GM18868 (cell line): Measurements from ENCODE around the gene AMFR.
"Not testable (repeated sequence)": the region's sequence is repeated elsewhere in the genome, so short reads cannot be mapped to it uniquely, and the experiment has no call there.

Experiments used
- ATAC-seq: cut with Tn5 transposase; IDR thresholded peaks from one replicate; pipeline ENCODE4 v1.9.1; 2021; ENCODE audit warnings: mild to moderate bottlenecking, moderate library complexity; ENCODE audit not compliant: unreplicated experiment

AMFR gene

DNA sequence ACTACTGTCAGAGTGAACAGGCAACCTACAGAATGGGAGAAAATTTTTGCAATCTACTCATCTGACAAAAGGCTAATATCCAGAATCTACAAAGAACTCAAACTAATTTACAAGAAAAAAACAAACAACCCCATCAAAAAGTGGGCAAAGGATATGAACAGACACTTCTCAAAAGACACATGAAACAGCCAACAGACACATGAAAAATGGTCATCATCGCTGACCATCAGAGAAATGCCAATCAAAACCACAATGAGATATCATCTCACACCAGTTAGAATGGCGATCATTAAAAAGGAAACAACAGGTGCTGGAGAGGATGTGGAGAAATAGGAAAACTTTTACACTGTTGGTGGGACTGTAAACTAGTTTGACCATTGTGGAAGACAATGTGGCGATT, 28.6 kb downstream of the AMFR start:
- ATAC-seq: not testable (repeated sequence)

DNA sequence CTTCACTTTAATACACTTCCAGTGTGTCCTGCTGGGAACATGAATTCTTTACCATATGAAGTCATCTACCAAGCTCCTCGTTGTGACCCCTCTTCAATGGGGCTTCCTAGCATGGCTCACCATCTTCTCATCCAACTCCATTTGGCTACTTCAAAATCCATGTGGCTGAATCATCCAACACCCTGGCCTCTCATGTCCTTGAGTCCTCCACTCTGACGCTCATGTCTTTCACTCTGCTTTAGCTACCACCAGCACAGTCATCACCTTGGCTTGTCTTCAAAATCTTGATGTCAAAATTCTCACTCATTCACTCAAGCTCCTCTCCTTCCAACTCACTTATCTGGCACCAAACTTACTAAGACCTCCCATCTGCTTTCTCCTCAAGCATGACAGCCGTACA, 35.8 kb downstream of the AMFR start:
- ATAC-seq: no peak

DNA sequence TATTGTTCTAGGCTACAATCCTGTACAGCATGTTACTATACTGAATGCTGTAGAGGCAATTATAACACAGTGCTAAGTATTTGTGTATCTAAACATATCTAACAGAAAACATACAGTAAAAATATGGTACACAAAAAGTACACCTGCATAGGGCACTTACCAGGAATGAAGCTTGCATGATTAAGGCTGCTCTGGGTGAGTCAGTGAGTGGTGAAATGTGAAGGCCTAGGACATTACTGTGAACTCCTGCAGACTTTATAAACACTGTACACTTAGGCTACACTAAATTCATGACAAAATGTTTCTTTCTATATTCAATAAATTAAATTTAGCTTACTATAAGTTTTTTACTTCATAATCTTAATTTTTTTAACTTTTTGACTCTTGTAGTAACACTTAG, 37.1 kb downstream of the AMFR start:
- no peak for ATAC-seq

DNA sequence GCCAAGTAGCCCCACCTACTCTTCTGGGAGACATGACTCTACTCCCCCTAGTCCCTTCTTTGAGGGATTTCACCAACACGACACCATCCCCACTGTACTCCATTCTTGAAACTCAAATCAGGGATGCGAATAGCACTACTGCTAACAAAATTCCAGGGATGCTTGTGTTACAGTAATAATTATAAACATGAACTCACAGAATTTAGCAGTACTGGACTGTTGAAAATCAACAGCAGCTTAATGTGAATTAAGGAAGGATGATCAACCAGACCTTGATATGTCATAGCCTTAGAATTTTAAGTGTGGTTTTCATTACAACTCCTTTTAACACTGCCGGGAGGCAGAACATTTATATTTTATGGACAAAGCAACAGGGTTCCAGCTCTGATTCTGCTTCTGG, 37.9 kb downstream of the AMFR start:
- no peak for ATAC-seq

DNA sequence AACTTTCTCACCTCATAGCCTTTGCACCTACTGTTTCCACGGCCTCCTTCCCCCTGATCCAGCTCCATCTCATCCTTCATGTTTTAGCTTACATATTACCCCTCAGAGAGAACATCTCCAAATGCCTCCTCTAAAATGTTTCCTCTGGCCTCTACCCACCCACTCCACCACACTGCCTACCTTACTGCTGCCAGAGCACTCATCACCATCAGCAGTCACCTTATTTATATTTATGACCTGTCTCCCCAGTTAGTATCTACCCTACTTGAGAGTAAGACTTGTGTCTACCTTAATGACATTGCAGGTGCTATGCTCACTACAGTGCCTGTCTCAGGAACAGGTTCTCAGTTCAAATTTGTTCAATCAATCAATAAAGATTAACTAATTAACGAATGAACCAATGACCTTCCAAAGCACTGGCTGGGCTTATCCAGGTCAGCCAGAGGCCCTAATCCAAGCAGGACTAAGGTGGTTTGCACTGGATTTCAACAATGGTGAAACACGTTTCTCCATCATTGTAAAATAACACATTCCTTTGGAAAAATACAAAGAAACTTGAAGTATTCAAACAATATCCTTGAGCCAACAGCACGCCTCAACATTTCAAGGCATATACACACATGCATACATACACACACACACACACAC, 41.1 kb downstream of the AMFR start:
- ATAC-seq: no peak

DNA sequence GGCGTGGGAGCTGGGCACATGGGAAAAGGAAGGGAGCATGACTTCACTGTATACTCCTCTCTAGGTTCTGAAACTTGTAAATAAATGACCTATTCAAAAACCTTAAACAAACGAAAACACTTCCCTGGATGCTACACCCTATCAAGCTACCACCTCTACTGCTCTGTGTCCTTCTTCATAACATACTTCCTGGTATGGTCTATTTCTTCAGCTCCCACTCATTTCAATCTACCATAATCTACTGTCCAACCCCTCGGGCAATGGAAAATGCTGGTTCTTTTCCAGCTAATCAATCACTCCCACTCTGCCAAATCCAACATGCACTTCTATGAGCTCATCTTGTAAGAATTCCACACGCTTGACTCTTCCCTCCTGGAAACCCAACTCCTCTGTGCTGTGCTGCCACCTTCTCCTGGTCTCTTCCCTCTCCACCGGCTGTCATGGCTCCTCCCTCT, 42.4 kb downstream of the AMFR start:
- no peak for ATAC-seq

DNA sequence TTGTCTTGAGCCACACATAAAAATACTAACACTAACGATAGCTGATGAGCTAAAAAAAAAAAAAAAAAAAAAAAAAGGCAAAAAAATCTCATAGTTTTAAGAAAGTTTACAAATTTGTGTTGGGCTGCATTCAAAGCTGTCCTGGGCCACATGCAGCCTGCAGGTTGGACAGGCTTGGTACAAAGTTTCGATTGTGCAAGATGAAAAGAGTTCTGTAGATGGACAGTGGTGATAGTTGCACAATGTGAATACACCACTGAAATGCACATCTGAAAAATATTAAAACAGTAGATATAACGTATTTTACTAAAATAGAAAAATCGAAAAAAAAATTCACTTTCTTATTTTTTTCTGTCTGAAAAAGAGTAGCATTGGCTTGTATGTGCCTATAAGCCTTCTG, 42.9 kb downstream of the AMFR start:
- no peak for ATAC-seq

DNA sequence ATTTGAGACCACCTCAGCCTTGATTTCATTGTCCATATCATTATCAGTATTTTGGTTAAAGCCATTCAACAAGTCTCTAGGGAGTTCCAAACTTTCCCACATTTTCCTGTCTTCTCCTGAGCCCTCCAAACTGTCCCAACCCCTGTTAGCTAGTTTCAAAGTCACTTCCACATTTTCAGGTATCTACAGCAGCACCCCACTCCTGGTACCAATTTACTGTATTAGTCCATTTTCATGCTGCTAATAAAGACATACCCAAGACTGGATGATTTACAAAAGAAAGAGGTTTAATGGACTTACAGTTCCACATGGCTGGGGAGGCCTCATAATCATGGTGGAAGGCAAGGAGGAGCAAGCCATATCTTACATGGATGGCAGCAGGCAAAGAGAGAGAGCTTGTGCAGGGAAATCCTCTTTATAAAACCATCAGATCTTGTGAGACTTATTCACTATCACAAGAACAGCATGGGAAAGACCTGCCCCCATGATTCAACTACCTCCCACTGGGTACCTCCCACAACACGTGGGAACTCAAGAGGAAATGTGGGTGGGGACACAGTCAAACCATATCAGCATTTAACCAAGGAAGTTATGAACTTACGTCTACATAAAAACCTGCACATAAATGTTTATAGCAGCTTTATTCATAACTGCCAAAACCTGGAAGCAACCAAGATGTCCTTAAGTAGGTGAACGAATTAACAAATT, 44.4 kb downstream of the AMFR start:
- ATAC-seq: not testable (repeated sequence)

DNA sequence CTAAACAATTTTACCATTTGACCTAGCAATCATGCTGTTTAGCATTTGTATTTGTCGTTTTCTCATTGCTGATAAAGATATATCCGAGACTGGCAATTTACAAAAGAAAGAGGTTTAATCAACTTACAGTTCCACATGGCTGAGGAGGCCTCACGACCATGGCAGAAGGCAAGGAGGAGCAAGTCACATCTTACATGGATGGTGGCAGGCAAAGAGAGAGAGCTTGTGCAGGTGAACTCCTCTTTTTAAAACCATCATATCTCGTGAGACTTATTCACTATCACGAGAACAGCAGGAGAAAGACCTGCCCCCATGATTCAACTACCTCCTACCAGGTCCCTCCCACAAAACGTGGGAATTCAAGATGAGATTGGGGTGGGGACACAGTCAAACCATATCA, 46.3 kb downstream of the AMFR start:
- not testable (repeated sequence) for ATAC-seq

DNA sequence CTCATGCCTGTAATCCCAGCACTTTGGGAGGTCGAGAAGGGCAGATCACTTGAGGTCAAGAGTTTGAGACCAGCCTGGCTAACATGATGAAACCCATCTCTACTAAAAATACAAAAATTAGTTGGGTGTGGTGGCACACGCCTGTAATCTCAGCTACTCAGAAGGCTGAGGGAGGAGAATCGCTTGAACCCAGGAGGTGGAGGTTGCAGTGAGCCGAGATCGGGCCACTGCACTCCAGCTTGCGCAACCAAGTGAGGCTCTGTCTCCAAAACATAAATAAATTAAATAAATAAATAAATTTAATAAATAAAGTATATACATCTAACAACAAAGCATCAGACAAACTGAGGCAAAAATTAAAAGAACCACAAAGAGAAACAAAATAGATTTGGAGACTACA, 49.6 kb downstream of the AMFR start:
- ATAC-seq: not testable (repeated sequence)

DNA sequence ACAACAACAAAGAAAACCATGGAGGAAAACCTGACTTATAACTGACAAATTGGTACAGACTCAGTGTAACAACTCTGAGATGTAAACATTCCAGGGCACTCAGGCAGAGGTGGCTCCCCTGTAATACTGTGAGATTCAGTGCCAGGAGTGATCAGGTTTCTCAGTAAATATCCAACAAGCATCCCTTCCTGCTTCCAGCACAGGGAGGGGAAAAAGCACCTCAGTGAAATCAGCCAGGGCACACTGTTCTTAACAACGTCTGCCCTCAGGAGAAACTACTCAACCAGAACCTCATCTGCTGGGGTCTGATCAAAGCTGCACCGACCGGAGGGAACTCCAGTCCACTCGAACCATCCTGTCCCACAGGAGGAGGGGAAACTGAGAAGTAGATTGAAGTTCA, 52.3 kb downstream of the AMFR start:
- no peak for ATAC-seq

DNA sequence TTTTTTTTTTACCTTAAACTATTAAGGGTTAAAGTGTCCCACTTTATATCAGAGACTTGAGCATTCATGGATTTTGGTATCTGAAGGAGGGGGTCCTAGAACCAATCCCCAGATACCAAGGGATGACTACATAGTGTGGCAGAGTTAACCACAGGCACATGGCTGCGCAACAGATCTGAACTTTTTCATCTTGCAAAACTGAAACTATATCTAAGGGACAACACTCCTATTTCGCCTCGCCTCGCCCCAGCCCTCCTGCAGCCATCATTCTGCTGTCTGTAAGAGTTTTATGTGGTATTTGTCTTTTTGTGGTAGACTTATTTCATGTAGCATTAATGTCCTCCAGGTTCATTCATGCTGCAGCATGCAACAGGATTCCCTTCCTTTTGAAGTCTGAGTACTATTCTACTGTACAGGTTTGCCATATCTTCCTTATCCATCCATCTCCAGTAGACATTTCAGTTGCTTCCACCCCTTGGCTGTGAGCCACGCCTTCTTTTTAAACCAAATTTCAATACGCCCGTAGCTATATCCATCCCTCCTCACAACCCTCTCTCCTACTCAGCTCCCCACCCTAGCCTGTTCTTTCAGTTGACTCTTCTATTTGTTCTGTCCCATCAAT, 53.2 kb downstream of the AMFR start:
- no peak for ATAC-seq

DNA sequence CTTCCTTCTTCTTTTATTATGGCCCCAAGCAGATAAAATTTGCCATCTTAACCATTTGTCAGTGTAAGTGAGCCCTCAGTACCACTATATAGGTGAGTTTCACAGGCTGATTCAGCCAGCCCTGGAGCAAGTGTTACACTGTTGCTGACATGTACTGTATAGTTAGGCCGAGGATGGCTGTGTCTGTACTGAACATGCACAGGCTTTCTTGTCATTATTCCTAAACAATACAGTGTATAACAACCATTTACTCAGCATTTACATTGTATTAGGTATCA, 53.7 kb downstream of the AMFR start:
- ATAC-seq: no peak

DNA sequence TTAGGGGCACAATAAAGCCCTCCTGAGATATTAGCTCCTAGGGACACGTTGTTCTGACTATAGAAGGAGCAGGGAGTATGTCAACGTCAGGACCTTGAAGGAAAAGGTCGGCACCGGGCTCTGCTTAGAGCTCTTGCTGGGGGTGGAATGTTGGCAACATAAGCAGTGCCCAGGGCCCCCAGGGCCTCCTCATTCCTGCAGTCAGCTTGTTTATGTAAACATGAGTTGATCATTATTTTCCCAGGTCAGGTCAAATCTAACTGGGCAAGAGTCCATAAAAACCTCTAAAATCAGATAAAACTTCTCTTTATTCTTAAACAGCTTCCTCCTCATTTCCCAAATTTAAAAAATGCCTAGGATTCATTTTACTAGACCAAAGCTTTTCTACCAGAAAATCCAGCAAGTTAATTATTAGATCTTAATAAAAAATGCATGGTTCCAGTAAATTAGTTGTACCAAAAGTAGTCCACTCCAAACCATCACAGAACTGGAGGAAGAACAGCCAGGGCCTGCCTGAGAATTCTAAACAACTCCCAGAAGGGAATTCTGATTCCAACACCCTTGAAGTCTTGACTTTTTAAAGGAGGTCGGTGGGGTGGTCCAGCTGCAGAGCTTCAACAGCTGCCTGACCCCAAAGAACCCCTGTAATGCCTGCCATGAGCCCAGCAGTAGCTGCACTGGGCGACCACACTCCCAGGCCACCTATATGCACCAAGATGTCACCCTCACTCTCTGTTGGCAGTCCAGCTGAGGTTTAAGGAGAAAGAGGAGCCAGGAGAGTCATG, 54.3 kb downstream of the AMFR start:
- no peak for ATAC-seq

DNA sequence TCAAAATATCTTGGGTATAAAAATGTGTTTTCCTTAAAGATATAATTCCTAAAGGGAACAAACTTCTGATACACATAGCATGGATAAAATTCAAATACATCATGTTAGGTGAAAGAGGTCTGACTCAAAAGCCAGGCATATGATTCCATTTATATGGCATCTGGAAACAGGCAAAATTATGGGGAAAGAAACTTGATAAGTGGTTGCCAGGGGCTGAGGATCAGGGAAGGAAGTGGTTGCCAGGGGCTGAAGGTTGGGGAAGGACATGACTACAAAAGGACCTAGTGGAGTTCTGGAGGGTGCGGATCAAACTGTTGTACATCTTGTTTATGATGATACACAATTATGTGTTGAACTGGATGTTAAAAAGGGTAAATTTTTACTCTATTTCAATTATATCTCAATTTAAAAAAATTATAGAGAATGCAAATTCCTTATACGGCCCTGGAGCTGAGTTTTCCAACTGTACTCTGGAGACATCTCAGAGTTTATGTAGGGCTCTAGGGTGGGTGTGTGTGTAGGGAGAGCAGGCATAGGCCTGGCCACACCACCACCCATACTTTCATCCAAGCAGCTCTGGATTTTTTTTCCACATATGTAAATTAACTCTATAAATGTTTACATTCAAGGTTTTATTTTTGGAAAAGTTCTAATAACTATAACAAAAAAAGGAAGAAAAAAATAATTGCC, 55.0 kb downstream of the AMFR start:
- ATAC-seq: no peak

DNA sequence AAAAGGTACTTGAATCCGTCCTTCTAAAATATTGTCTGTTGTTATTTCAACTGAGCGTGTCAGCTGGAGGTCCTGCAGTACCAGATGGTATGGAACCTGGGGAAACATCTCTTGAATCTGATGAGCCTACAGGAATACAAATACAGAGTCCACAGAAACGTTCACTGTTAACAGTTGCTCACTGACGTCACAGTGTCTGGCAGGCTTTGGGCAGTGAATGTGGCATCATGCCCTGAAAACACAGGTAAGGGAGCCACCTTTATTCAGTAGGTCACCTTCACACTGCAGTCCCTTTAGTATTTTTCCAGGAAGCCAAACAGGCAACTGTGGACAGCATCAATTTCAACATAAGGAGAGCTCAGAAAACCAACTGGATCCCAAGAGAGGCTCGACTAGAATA, 56.1 kb downstream of the AMFR start:
- ATAC-seq: no peak

DNA sequence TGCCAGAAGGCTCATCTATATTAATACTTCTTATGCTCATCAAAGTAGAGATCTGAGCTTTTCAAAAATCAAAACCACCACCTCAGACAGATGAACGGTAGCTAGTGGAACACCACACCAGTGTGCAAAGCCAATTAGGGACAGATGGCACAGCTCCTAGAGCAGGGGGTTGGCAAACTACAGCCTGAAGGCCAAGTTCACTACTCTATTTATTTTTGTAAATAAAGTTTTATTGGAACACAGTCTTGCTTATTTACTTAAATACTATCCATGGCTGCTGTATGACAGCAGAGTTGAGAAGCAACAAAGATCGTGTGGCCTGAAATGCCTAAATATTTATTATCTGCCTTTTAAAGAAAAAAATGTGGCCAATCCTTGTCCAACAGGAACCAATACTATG, 56.8 kb downstream of the AMFR start:
- ATAC-seq: no peak

DNA sequence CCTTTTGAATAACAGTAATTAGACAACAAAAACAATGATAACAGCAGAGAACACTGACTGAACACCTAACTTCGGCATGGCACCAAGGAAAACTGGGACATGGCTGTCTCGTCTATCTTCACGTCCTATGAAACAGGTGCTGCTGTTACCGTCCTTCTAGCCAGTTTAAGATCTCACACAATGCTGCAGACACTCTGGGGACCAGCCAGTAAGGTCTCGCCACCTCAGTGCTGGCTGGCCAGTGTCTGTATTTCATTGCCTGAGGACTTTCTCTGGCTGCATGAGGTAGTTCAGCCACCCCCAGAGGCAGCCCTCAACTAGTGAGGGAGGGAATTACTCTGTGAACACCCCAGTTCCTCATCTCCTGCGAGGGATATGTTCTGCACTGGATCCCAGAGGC, 57.6 kb downstream of the AMFR start:
- no peak for ATAC-seq

DNA sequence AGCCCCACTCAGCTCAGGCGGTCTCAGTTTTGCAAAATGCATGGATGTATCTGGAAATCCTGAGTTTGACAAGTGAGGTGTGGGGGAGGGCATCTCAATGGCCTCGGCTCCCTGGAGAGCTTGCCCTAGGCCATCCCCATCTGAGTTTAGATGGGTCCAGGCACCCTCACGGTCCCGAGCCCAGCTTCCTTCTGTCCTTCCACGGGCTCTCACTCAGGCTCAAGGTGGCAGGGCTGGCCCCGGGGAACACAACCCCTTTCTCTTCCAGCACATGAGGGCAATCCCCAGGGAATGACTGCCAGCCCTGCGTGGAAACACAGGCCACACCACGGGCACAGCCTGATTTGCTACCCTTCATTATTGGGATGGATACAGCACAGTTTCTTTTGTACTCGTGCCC, 58.4 kb downstream of the AMFR start:
- ATAC-seq: no peak

DNA sequence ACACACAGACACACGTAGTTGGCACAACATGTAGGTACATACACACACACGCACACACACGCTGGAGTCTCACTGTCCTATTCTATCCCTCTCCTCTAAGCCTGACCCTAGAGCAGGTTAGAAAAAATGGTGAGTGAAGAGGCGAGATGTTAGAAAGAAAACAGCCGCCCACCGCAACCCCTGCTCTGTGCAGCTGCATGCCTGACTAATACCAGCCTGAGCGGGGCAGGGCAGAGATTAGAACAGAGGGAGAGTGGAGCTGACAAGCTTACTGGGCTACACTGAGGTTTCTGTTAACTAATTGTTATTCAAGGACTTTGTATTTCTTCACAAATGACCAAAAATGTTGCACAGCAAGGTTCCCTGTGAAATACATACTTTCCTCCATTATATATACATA, 59.8 kb downstream of the AMFR start:
- no peak for ATAC-seq

DNA sequence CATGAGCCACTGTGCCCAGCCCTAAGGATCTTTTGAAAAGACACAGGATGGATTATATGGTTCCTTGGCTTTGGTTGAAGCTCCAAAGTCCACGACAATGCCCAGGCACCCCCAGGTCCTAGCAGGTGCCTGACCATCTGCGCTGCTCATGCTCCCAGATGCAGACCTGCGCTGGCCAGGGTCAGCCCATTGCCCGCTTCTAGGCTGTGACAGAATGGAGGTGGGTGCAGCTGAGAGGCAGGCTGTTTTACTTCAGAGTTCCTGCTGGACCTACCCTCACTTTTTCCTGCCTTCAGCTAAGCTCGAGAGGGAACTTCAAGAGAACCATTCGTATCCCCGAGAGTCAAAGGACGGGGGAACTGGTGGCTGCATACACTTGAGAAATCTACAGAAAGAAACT, 60.5 kb downstream of the AMFR start:
- no peak for ATAC-seq
